Measurements from ENCODE around the gene NR1H3.
A peak's percentile ranks its signal among the peaks of the same experiment; 100 is the strongest.

NR1H3 gene

DNA sequence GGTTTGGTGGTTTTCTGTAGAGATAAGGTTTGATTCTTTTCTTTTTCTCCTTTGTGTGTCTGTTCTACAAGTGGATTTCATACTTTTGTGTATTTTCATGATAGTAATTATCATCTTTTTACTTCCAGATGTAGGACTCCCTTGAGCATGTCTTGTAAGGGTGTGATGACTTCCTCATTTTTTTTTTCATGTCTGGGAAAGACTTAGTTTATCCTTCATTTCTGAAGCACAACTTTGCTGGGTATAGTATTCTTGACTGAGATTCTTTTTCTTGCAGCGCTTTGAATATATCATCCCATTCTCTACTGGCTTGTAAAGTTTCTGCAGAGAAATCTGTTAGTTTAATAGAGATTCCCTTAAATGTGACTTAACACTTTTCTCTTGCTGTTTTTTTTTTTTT is 45.1 kb downstream of the NR1H3 start:
- Histone ChIP-seq H2BK12ac (ENCODE audit: low read length in 2 of 2) (no peak overlapping the region), H3K27me3 (ENCODE audit: control insufficient read depth in 1 of 2, insufficient read depth in 1 of 2, low read length in 2 of 2) (no peaks in the 10 kb centered on the region), H3K36me3 (ENCODE audit: control insufficient read depth in 1 of 2, insufficient read depth in 2 of 2, low read depth in 1 of 2, low read length in 2 of 2) (peaks cover 32 to 91% of the 10 kb centered on the region in 2 experiments), H3K9ac (ENCODE audit: low read length) (no peak overlapping the region), H3K18ac (ENCODE audit: low read depth in 1 of 2, low read length in 2 of 2) (no peak overlapping the region), H3K4me3 (ENCODE audit: insufficient read depth in 1 of 2, low read depth in 1 of 2, low read length in 2 of 2) (no peak overlapping the region), H3K9me3 (ENCODE audit: control insufficient read depth, low read length) (peaks cover 32% of the 10 kb centered on the region), H3K79me1 (replicated peaks; ENCODE audit: low read length, poor library complexity, severe bottlenecking) (peaks cover 16% of the 10 kb centered on the region), H2BK120ac (ENCODE audit: low read depth, low read length) (no peak overlapping the region), H3K4ac (ENCODE audit: low read depth in 1 of 2, low read length in 2 of 2) (no peak overlapping the region), H3K14ac (ENCODE audit: low read length in 2 of 2) (no peak overlapping the region), H3K23ac (ENCODE audit: low read length in 2 of 2) (no peak overlapping the region), H4K91ac (ENCODE audit: low read length) (no peak overlapping the region), H2AK5ac (ENCODE audit: low read length, severe bottlenecking) (no peak overlapping the region), H2BK5ac (ENCODE audit: low read depth, low read length, poor library complexity, severe bottlenecking) (no peak overlapping the region), H3K27ac (ENCODE audit: low read length, poor library complexity, severe bottlenecking) (no peak overlapping the region), H3K4me1 (ENCODE audit: control insufficient read depth, insufficient read depth, low read depth, low read length) (peaks cover 6% of the 10 kb centered on the region), H2AFZ (ENCODE audit: low read depth, low read length) (no peak overlapping the region), H3K4me2 (ENCODE audit: low read length, poor library complexity, severe bottlenecking) (no peak overlapping the region), H4K8ac (ENCODE audit: low read length) (no peak overlapping the region), H2BK15ac (ENCODE audit: low read depth, poor library complexity, severe bottlenecking) (no peak overlapping the region)
- no peak for DNase-seq
- WGBS, result no CpG with 5 or more reads among the region's 1 CpG

DNA sequence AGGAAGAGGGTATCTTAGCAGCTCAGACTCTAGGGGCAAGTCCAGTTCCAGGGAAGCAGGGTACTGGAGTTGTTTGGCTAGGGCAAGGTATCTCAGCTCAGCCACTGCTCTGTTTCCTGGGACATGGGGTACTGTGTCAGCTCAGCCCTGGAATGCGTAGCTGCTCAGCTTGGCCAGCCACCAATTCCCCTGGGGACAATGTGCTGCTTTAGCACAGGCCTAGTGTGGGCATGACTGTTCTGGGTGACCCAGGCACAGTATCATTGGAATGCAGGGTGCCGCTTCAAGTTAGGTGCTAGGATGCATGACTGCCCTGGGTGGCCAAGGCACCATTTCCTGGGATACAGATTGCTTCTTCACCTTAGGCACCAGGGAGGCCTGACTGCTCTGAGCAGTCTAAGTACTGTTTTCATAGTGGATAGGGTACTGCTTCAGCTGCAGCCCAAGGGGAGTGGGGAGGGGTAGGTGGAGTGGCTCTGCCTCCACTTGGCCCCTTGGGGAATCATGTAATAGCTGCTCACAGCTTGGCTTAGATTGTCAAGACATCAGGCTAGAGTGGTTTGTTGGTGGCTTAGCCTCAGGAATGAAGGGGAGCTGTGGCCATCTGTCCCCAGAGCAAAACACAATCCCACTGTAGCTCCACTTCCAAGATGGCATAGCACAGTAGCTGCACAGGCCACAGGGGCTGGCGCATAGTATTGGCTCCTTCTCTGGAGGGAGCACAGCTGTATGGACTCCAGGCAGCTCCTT is 48.1 kb downstream of the NR1H3 start:
- 100% methylated on average over 3 of the region's 3 CpGs for WGBS
- H2AK5ac ChIP-seq (ENCODE audit: low read length, severe bottlenecking), result no peak overlapping the region
- H3K4me2 ChIP-seq (ENCODE audit: low read length, poor library complexity, severe bottlenecking), result no peak overlapping the region
- H3K4ac ChIP-seq (ENCODE audit: low read depth in 1 of 2, low read length in 2 of 2), result no peak overlapping the region
- H4K91ac ChIP-seq (ENCODE audit: low read length), result peak overlapping the region; percentile 11
- H2BK15ac ChIP-seq (ENCODE audit: low read depth, poor library complexity, severe bottlenecking), result no peak overlapping the region
- no peak overlapping the region for H3K27ac ChIP-seq (ENCODE audit: low read length, poor library complexity, severe bottlenecking)
- H3K9me3 ChIP-seq (ENCODE audit: control insufficient read depth, low read length), result peaks cover 19% of the 10 kb centered on the region
- H3K79me1 ChIP-seq (replicated peaks; ENCODE audit: low read length, poor library complexity, severe bottlenecking), result peaks cover 15% of the 10 kb centered on the region
- peaks cover 6% of the 10 kb centered on the region for H3K4me1 ChIP-seq (ENCODE audit: control insufficient read depth, insufficient read depth, low read depth, low read length)
- H3K14ac ChIP-seq (ENCODE audit: low read length in 2 of 2), result no peak overlapping the region
- no peak overlapping the region for H2BK12ac ChIP-seq (ENCODE audit: low read length in 2 of 2)
- no peak overlapping the region for H3K18ac ChIP-seq (ENCODE audit: low read depth in 1 of 2, low read length in 2 of 2)
- no peak overlapping the region for H2BK120ac ChIP-seq (ENCODE audit: low read depth, low read length)
- no peak overlapping the region for H4K8ac ChIP-seq (ENCODE audit: low read length)
- no peak overlapping the region for H2BK5ac ChIP-seq (ENCODE audit: low read depth, low read length, poor library complexity, severe bottlenecking)
- no peaks in the 10 kb centered on the region for H3K27me3 ChIP-seq (ENCODE audit: control insufficient read depth in 1 of 2, insufficient read depth in 1 of 2, low read length in 2 of 2)
- H2AFZ ChIP-seq (ENCODE audit: low read depth, low read length), result no peak overlapping the region
- no peak overlapping the region for H3K23ac ChIP-seq (ENCODE audit: low read length in 2 of 2)
- H3K36me3 ChIP-seq (ENCODE audit: control insufficient read depth in 1 of 2, insufficient read depth in 2 of 2, low read depth in 1 of 2, low read length in 2 of 2), result peaks cover 45 to 91% of the 10 kb centered on the region in 2 experiments
- no peak overlapping the region for H3K4me3 ChIP-seq (ENCODE audit: insufficient read depth in 1 of 2, low read depth in 1 of 2, low read length in 2 of 2)
- H3K9ac ChIP-seq (ENCODE audit: low read length), result no peak overlapping the region
- no peak for DNase-seq

DNA sequence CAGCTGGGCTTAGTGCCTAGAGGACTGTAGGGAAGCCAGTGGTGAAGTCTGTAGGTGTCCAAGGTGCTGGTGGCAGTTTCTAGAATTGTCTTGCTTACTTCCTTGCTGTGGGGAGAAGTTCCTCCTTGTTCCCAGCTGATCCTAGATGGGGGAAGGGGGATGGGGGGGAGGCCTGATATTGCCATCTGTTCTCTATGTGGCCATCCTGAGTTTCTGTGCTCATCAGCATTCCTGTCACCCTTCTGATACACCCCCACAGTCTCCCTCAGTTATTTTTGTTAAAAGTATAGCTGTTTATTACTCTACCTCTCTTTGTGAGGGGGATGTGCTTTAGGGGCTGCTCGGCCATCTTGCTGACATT is 48.7 kb downstream of the NR1H3 start:
- no peak overlapping the region for H2BK5ac ChIP-seq (ENCODE audit: low read depth, low read length, poor library complexity, severe bottlenecking)
- H4K91ac ChIP-seq (ENCODE audit: low read length), result no peak overlapping the region
- no peak overlapping the region for H4K8ac ChIP-seq (ENCODE audit: low read length)
- H3K14ac ChIP-seq (ENCODE audit: low read length in 2 of 2), result no peak overlapping the region
- peaks cover 6% of the 10 kb centered on the region for H3K4me1 ChIP-seq (ENCODE audit: control insufficient read depth, insufficient read depth, low read depth, low read length)
- no peak overlapping the region for H3K4me3 ChIP-seq (ENCODE audit: insufficient read depth in 1 of 2, low read depth in 1 of 2, low read length in 2 of 2)
- DNase-seq, result no peak
- no peak overlapping the region for H2BK15ac ChIP-seq (ENCODE audit: low read depth, poor library complexity, severe bottlenecking)
- H3K9ac ChIP-seq (ENCODE audit: low read length), result no peak overlapping the region
- WGBS, result 50% methylated on average over 1 of the region's 1 CpG
- H3K4ac ChIP-seq (ENCODE audit: low read depth in 1 of 2, low read length in 2 of 2), result no peak overlapping the region
- no peak overlapping the region for H2AK5ac ChIP-seq (ENCODE audit: low read length, severe bottlenecking)
- H3K9me3 ChIP-seq (ENCODE audit: control insufficient read depth, low read length), result peaks cover 17% of the 10 kb centered on the region
- H2BK12ac ChIP-seq (ENCODE audit: low read length in 2 of 2), result no peak overlapping the region
- no peaks in the 10 kb centered on the region for H3K27me3 ChIP-seq (ENCODE audit: control insufficient read depth in 1 of 2, insufficient read depth in 1 of 2, low read length in 2 of 2)
- peaks cover 15% of the 10 kb centered on the region for H3K79me1 ChIP-seq (replicated peaks; ENCODE audit: low read length, poor library complexity, severe bottlenecking)
- peaks cover 46 to 95% of the 10 kb centered on the region in 2 experiments for H3K36me3 ChIP-seq (ENCODE audit: control insufficient read depth in 1 of 2, insufficient read depth in 2 of 2, low read depth in 1 of 2, low read length in 2 of 2)
- no peak overlapping the region for H3K18ac ChIP-seq (ENCODE audit: low read depth in 1 of 2, low read length in 2 of 2)
- H2BK120ac ChIP-seq (ENCODE audit: low read depth, low read length), result no peak overlapping the region
- H2AFZ ChIP-seq (ENCODE audit: low read depth, low read length), result no peak overlapping the region
- H3K27ac ChIP-seq (ENCODE audit: low read length, poor library complexity, severe bottlenecking), result no peak overlapping the region
- H3K4me2 ChIP-seq (ENCODE audit: low read length, poor library complexity, severe bottlenecking), result no peak overlapping the region
- no peak overlapping the region for H3K23ac ChIP-seq (ENCODE audit: low read length in 2 of 2)

DNA sequence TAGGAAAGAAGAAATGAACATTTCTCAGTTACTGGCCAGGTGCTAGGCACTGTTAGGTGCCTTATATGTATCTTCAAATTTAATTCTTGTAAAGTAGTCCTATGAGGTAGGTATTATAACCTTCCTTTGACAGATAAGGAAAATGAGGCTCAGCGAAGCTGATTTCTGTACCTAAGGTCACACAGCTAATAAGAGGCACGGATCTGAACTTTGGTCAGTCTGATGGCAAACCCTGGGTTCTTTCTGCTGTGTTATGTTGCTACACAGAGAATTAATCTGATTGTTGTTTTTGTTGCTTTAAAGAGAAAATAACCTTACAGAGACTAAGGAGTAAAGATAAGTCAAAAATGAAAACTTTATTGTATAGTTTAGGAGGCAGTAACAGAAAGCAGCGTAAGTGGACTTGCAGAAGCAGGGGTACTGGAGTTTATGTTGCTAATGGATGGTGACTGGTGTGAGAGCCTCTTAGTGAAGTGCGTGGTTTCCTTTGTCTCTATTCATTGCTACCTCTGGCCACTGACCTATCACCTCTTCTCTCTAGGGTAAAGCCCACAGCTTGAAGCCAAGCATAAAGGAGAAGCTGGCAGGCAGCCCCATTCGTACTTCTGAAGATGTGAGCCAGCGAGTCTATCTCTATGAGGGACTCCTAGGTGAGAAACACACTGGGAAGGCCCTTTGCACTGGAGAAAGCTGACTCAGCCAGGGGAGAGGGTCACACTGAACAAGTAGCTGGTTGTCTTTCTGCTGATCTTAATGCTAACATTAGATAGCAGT is 50.4 kb downstream of the NR1H3 start:
- Histone ChIP-seq H3K4ac (ENCODE audit: low read depth in 1 of 2, low read length in 2 of 2) (no peak overlapping the region), H3K4me2 (ENCODE audit: low read length, poor library complexity, severe bottlenecking) (no peak overlapping the region), H3K4me1 (ENCODE audit: control insufficient read depth, insufficient read depth, low read depth, low read length) (peaks cover 6% of the 10 kb centered on the region), H2BK12ac (ENCODE audit: low read length in 2 of 2) (no peak overlapping the region), H3K23ac (ENCODE audit: low read length in 2 of 2) (no peak overlapping the region), H3K4me3 (ENCODE audit: insufficient read depth in 1 of 2, low read depth in 1 of 2, low read length in 2 of 2) (no peak overlapping the region), H3K27me3 (ENCODE audit: control insufficient read depth in 1 of 2, insufficient read depth in 1 of 2, low read length in 2 of 2) (no peaks in the 10 kb centered on the region), H2BK15ac (ENCODE audit: low read depth, poor library complexity, severe bottlenecking) (no peak overlapping the region), H3K9me3 (ENCODE audit: control insufficient read depth, low read length) (peaks cover 2% of the 10 kb centered on the region), H3K79me1 (replicated peaks; ENCODE audit: low read length, poor library complexity, severe bottlenecking) (peaks cover 17% of the 10 kb centered on the region), H2BK5ac (ENCODE audit: low read depth, low read length, poor library complexity, severe bottlenecking) (no peak overlapping the region), H2AK5ac (ENCODE audit: low read length, severe bottlenecking) (no peak overlapping the region), H2BK120ac (ENCODE audit: low read depth, low read length) (no peak overlapping the region), H4K91ac (ENCODE audit: low read length) (no peak overlapping the region), H3K27ac (ENCODE audit: low read length, poor library complexity, severe bottlenecking) (no peak overlapping the region), H2AFZ (ENCODE audit: low read depth, low read length) (no peak overlapping the region), H3K18ac (ENCODE audit: low read depth in 1 of 2, low read length in 2 of 2) (no peak overlapping the region), H4K8ac (ENCODE audit: low read length) (no peak overlapping the region), H3K9ac (ENCODE audit: low read length) (no peak overlapping the region), H3K14ac (ENCODE audit: low read length in 2 of 2) (no peak overlapping the region), H3K36me3 (ENCODE audit: control insufficient read depth in 1 of 2, insufficient read depth in 2 of 2, low read depth in 1 of 2, low read length in 2 of 2) (peaks cover 56 to 87% of the 10 kb centered on the region in 2 experiments)
- 93% methylated on average over 6 of the region's 6 CpGs for WGBS
- DNase-seq, result no peak

All from mesenchymal stem cell (in vitro differentiated cells and primary cell).